HL-60 (cell line): Measurements from ENCODE around the gene UCP3.

ENCODE experiments used
- CTCF ChIP-seq: IDR thresholded peaks from one replicate; pipeline ENCODE4 v1.5.1; 2011; ENCODE audit warnings: low read length, control low read depth, inconsistent platforms; ENCODE audit not compliant: insufficient read depth
- REST ChIP-seq: IDR thresholded peaks from 2 replicates; pipeline ENCODE4 v1.6.1; 2012; ENCODE audit warnings: low read depth; ENCODE audit not compliant: insufficient replicate concordance

GRCh38 chr11:74008373-74009229 is at the start of gene UCP3:
- no peak for TF ChIP-seq CTCF
- TF ChIP-seq REST: no peak
